Globus pallidus (tissue), 1 donor: ENCODE measurements around the gene GRIK4.

ENCODE experiments used
- DNase-seq: peaks from one replicate; pipeline ENCODE4 v3.0.0-alpha.2; 2015; ENCODE audit warnings: low spot score

Gene GRIK4

DNA sequence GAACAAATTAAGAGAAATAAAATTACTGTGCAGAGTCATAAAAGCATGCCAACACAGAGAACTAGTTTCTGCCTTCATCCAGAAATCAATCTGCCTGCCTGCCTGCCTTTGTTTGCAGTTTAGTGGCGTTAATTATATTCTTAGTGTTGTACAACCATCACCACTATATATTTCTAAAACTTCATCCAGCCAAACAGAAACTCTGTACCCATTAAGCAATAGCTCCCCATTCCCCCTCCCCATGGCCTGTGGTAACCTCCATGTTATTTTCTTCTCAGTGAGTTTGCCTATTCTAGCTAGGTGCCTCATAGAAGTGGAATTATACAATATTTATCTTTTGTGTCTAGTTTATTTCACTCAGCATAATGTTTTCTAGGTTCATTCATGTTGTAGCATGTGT is 329.1 kb downstream of the GRIK4 start:
- no peak for DNase-seq

- no peak for DNase-seq
Observed at GRCh38 chr11:120841074-120841473, 329.5 kb downstream of the GRIK4 start.

GRCh38 chr11:120842195-120842594 is 330.6 kb downstream of the GRIK4 start:
- no peak for DNase-seq

GRCh38 chr11:120853435-120853834 is 341.9 kb downstream of the GRIK4 start:
- DNase-seq: no peak

- no peak for DNase-seq
Observed at GRCh38 chr11:120854988-120855387, 343.4 kb downstream of the GRIK4 start.

DNA sequence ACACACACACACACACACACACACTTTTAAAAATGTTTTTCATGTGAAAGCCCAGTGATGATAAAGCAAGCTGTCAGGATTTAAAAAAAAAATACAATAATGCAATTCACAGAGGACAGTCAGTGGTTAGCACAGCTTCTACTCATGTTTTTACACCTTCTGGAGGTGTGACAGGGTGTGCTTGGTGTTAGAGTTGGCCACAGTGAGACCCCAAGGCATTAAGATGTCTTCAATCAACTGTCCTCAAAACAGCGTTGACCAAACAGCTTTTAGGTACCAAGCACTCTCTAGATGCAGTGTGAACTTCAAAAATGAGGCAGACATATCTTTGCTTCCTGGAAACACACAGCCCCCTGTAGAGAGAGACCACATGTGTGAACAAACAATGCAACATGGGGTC is 346.0 kb downstream of the GRIK4 start:
- DNase-seq: no peak

- no peak for DNase-seq
Observed at GRCh38 chr11:120858740-120859139, 347.2 kb downstream of the GRIK4 start.

GRCh38 chr11:120859552-120860295 is 348.2 kb downstream of the GRIK4 start:
- DNase-seq: no peak

DNA sequence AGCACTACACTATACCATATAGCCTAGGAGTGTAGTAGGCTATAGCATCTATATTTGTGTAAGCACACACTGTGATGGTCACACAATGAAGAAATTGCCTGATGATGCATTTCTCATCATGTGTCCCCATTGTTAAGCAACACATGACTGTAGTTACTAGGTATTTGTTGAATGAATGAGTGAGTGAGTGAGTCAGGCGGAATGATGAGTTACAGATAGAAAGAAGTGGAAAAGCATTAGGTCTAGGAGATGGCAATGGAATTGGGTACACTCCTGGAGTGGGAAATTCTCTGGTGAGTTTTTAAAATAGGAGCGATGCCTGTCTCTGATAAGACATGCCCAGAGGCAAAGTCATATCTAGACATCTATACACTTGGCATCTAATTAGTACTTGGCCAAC is 351.8 kb downstream of the GRIK4 start:
- DNase-seq: no peak

GRCh38 chr11:120867024-120867423 is 355.5 kb downstream of the GRIK4 start:
- no peak for DNase-seq

DNA sequence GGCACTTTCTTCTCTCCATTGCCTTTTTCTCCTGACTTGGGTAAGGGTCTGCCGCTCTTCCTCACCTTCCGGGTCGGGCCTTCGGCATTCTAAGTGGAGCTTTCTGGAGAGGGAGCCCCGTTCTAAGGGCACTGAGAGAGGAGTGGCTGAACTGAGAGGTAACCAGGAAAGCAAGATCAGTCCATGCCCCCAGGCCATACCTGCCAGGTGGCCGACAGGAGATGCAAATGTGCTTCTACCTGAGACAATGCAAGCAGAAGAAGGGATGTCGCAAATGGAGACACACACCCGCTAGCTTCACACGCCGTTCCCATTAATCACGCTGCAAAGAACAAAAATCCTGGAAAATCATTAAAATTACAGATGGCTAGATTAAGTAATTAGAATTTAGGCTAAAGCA is 356.0 kb downstream of the GRIK4 start:
- no peak for DNase-seq

DNA sequence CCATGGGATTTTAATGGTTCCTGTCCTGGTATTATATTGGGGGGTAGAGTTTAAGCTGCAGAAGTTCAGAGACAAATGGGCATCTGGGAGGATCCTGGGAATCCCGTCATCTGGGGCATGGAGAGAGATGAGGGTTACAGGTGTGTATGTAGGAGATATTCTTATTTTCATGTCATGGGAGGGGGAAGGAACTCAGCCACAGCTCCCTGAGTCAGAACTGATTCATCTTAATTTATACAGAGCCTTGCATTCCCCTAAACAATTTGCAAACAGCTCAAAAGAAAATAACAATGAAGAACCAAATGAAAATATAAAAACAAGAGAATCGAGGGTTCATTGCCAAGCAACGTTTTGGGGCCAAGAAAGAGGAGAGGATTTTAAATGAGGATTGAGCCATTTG is 356.4 kb downstream of the GRIK4 start:
- no peak for DNase-seq

GRCh38 chr11:120869097-120869496 is 357.5 kb downstream of the GRIK4 start:
- DNase-seq: no peak

- no peak for DNase-seq
Observed at GRCh38 chr11:120869516-120870011, 358.0 kb downstream of the GRIK4 start.

DNA sequence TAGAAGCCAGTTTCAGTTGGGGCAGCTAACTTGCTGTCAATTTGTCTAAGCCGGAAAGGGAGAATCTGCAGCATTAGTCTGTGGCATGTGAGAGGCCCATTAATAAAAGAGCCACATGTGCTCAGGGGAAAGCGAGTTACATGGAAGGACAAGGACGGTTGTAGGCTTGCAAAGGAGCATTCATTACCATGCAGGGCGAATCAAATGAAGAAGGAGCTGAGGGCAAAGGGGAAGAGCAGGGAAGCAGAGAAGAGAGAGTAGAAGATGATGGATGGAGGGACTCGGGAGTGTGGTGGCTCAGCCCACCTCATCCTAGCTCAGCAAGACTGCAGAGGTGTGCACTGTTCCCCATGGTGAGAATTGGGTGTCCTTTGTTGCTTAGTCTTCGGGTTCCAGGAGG is 359.6 kb downstream of the GRIK4 start:
- no peak for DNase-seq

- DNase-seq: no peak
Observed at GRCh38 chr11:120871924-120872323, 360.4 kb downstream of the GRIK4 start.

GRCh38 chr11:120873966-120874735 is 362.6 kb downstream of the GRIK4 start:
- DNase-seq: no peak

GRCh38 chr11:120875986-120876385 is 364.4 kb downstream of the GRIK4 start:
- no peak for DNase-seq

DNA sequence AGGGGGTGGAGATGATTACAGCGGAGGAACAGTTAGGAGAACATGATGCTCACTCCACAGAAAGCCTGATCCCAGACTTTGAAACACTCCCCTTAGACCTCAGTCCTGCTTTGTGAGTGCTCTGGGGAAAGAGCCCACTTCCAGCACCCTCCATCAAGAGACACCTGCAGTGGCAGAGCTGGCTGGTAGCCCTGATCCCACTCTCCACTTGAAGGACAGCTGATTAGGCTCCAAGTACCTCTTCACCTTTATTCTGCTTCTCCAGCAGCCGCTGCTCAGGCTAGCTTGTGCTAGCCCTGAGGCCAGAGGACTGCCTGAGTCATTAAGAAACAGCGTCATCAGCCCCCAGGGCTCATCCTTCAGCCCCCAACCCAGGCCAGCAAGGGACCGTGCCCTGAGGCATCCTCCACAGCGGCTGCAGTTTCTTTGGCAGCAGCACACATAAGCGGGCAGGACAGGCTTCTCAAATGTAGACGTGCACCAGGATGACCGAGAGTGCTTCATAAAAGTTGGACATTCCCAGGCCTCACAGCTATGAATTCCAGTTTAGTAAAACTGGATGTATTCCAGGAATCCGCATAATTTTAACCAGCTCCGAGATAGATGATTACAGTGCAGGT is 366.3 kb downstream of the GRIK4 start:
- no peak for DNase-seq

GRCh38 chr11:120878781-120879180 is 367.2 kb downstream of the GRIK4 start:
- no peak for DNase-seq

DNA sequence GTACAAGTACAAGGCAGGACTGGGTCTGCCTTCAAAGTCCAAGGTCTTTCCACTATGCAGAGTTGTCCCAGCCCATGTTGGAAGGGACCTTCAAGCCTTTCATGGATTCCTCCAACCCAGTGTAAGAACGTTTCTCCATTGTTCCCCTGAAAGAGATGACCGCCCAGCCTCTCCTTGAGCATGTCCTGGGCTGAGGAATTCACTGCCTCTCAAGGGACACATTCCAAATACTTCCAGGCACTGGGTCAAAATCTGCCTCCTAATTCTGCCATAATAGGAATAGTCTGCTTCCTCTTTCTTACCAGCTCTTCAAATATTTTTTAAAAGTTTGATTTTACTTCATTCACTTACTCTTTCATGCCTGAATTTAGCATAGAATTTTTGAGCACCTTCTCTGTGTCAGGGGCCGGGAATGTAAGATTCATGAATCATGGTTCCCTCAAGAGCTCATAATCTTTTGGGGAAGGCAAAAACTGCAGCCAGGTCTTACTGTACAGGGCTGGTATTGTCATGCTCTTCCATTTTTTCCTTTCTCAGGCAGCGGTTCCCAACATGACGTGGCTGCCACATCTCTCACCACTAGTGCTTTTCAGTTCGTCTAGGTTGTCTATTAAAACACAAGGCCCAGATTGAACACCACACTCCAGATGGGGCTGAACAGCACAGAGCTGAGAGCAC is 369.1 kb downstream of the GRIK4 start:
- no peak for DNase-seq

DNA sequence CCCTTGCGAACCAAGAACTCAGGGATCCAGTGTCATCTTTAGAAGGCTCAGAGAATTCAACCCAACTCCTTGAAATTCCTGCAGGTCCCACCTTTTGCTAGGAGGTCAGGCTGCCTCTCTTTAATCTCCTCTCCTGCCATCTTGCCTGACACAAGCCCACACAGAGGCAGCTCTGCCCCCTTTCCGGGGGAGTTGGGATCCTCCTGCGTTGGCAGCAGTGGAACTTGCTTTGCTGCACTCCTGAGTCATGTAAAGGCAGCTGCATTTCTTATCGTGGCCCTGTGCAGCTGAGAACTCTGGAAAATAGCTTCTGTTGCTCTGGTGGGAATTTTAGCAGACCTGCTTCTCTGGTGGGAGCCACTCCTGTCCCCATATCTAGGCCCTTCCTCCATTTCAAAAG is 370.0 kb downstream of the GRIK4 start:
- no peak for DNase-seq
